GM21381 (cell line): ENCODE measurements around the gene P2RX4.
"Not testable (repeated sequence)": the region's sequence is repeated elsewhere in the genome, so short reads cannot be mapped to it uniquely, and the experiment has no call there.

Experiments used
- ATAC-seq: cut with Tn5 transposase; IDR thresholded peaks from one replicate; pipeline ENCODE4 v1.9.1; 2021; ENCODE audit warnings: mild to moderate bottlenecking, moderate library complexity; ENCODE audit not compliant: unreplicated experiment

Gene P2RX4

GRCh38 chr12:121273364-121273896 is 63.5 kb downstream of the P2RX4 start:
- ATAC-seq: no peak

- ATAC-seq: no peak
Observed at GRCh38 chr12:121274036-121274763, 64.3 kb downstream of the P2RX4 start.

- ATAC-seq: no peak
Observed at GRCh38 chr12:121277374-121277759, 67.4 kb downstream of the P2RX4 start.

- ATAC-seq: no peak
Observed at GRCh38 chr12:121278169-121279070, 68.5 kb downstream of the P2RX4 start.

GRCh38 chr12:121279071-121279375 is 69.1 kb downstream of the P2RX4 start:
- ATAC-seq: no peak

- ATAC-seq: no peak
Observed at GRCh38 chr12:121279507-121279915, 69.6 kb downstream of the P2RX4 start.

GRCh38 chr12:121280531-121280930 is 70.6 kb downstream of the P2RX4 start:
- ATAC-seq: not testable (repeated sequence)

- not testable (repeated sequence) for ATAC-seq
Observed at GRCh38 chr12:121281116-121281515, 71.2 kb downstream of the P2RX4 start.

- no peak for ATAC-seq
Observed at GRCh38 chr12:121282072-121282742, 72.3 kb downstream of the P2RX4 start.

- ATAC-seq: not testable (repeated sequence)
Observed at GRCh38 chr12:121282910-121283309, 73.0 kb downstream of the P2RX4 start.

- no peak for ATAC-seq
Observed at GRCh38 chr12:121283388-121283787, 73.5 kb downstream of the P2RX4 start.
